IMR-90 (cell line): ENCODE data around the gene NBPF14.
"Not testable (repeated sequence)": the region's sequence is repeated elsewhere in the genome, so short reads cannot be mapped to it uniquely, and the experiment has no call there.

Source experiments
- NFE2L2 ChIP-seq: fragments of 150-350 bp; IDR thresholded peaks from 2 replicates; pipeline ENCODE4 v1.6.1; 2016; ENCODE audit warnings: low read depth, mild to moderate bottlenecking, low read length
- RCOR1 ChIP-seq: IDR thresholded peaks from 2 replicates; pipeline ENCODE4 v1.6.1; 2012; ENCODE audit warnings: mild to moderate bottlenecking, low read length, improper control_type of control experiment; ENCODE audit not compliant: insufficient replicate concordance
- TF ChIP-seq, protein P1 (sequence below): conservative IDR thresholded peaks from 2 replicates; pipeline ENCODE4 v1.5.1; 2012; ENCODE audit warnings: mild to moderate bottlenecking, low read depth, low read length, improper control_type of control experiment

DNA sequence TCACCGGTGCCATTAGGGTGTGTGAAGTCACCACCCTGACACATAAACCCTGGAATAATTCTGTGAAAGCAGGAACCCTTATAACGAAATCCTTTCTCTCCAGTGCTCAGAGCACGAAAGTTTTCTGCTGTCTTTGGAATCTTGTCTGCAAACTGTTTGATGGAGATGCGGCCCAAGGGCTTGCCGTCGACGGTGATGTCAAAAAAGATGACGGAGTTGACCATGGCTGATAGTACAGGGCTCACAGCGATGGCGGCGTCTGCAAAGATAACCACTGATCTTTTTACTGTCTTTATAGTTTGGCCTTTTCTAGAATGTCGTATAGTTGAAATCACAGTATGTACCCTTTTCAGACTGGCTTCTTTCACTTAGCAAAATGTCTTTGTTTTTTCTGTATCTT, 112.8 kb downstream of the NBPF14 start, which contains the start of gene PPIAL4G:
- TF ChIP-seq, protein P1, sequence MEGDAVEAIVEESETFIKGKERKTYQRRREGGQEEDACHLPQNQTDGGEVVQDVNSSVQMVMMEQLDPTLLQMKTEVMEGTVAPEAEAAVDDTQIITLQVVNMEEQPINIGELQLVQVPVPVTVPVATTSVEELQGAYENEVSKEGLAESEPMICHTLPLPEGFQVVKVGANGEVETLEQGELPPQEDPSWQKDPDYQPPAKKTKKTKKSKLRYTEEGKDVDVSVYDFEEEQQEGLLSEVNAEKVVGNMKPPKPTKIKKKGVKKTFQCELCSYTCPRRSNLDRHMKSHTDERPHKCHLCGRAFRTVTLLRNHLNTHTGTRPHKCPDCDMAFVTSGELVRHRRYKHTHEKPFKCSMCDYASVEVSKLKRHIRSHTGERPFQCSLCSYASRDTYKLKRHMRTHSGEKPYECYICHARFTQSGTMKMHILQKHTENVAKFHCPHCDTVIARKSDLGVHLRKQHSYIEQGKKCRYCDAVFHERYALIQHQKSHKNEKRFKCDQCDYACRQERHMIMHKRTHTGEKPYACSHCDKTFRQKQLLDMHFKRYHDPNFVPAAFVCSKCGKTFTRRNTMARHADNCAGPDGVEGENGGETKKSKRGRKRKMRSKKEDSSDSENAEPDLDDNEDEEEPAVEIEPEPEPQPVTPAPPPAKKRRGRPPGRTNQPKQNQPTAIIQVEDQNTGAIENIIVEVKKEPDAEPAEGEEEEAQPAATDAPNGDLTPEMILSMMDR = not testable (repeated sequence)
- not testable (repeated sequence) for TF ChIP-seq NFE2L2, RCOR1
